HEK293T (cell line): ENCODE data around the gene SLC6A1.

Experiments
- CTCF ChIA-PET: fragments of 350-600 bp; formaldehyde crosslinking; extraction: SDS; loops from one replicate; lab custom pipeline; 2021; ENCODE audit warnings: antibody characterized with exemption, inconsistent platforms; lab: Yijun Ruan, JAX
- POLR2A ChIA-PET: fragments of 350-600 bp; formaldehyde crosslinking; extraction: SDS; loops from one replicate; lab custom pipeline; 2020; ENCODE audit warnings: antibody characterized with exemption, inconsistent platforms; lab: Yijun Ruan, JAX
- DNase-seq: peaks from one replicate; pipeline ENCODE4 v3.0.0; 2012; ENCODE audit warnings: mixed read lengths; ENCODE audit errors: extremely low spot score
- ARNT ChIP-seq: fragments of 450-650 bp; IDR thresholded peaks from 2 replicates; pipeline ENCODE4 v1.6.1; 2017; ENCODE audit warnings: mild to moderate bottlenecking
- BHLHE40 ChIP-seq: fragments of 450-650 bp; IDR thresholded peaks from 2 replicates; pipeline ENCODE4 v1.6.1; 2016; ENCODE audit warnings: mild to moderate bottlenecking, moderate library complexity, borderline replicate concordance
- CTBP1 ChIP-seq: fragments of 450-650 bp; IDR thresholded peaks from 2 replicates; pipeline ENCODE4 v1.6.1; 2016; ENCODE audit warnings: borderline replicate concordance
- ELF4 ChIP-seq: fragments of 450-650 bp; IDR thresholded peaks from 2 replicates; pipeline ENCODE4 v1.6.1; 2017; ENCODE audit warnings: antibody characterized with exemption
- FOXA1 ChIP-seq: fragments of 450-650 bp; IDR thresholded peaks from 2 replicates; pipeline ENCODE4 v1.6.1; 2016; ENCODE audit warnings: mild to moderate bottlenecking
- FOXK2 ChIP-seq: fragments of 450-650 bp; IDR thresholded peaks from 2 replicates; pipeline ENCODE4 v1.6.1; 2016; ENCODE audit warnings: mild to moderate bottlenecking
- FOXM1 ChIP-seq: fragments of 450-650 bp; IDR thresholded peaks from 2 replicates; pipeline ENCODE4 v1.6.1; 2017; ENCODE audit warnings: mild to moderate bottlenecking, borderline replicate concordance
- HDGF ChIP-seq: fragments of 450-650 bp; IDR thresholded peaks from 2 replicates; pipeline ENCODE4 v1.6.1; 2017; ENCODE audit warnings: antibody characterized with exemption, borderline replicate concordance
- L3MBTL2 ChIP-seq: fragments of 450-650 bp; conservative IDR thresholded peaks from 2 replicates; pipeline ENCODE4 v1.6.1; 2016; ENCODE audit warnings: mild to moderate bottlenecking
- LEF1 ChIP-seq: fragments of 450-650 bp; IDR thresholded peaks from 2 replicates; pipeline ENCODE4 v1.6.1; 2017; ENCODE audit warnings: mild to moderate bottlenecking, borderline replicate concordance
- NFRKB ChIP-seq: fragments of 450-650 bp; IDR thresholded peaks from 2 replicates; pipeline ENCODE4 v1.6.1; 2016; ENCODE audit warnings: mild to moderate bottlenecking, moderate library complexity
- SP1 ChIP-seq: fragments of 450-650 bp; IDR thresholded peaks from 2 replicates; pipeline ENCODE4 v1.6.1; 2017
- SUZ12 ChIP-seq: fragments of 450-650 bp; IDR thresholded peaks from 2 replicates; pipeline ENCODE4 v1.6.1; 2016; ENCODE audit warnings: mild to moderate bottlenecking
- TARDBP ChIP-seq: fragments of 450-650 bp; IDR thresholded peaks from 2 replicates; pipeline ENCODE4 v1.6.1; 2016
- ZNF384 ChIP-seq: fragments of 450-650 bp; IDR thresholded peaks from 2 replicates; pipeline ENCODE4 v1.6.1; 2016
- TF ChIP-seq, protein P1 (sequence below): fragments of 450-650 bp; IDR thresholded peaks from 2 replicates; pipeline ENCODE4 v1.6.1; 2016

The SLC6A1 gene

DNA sequence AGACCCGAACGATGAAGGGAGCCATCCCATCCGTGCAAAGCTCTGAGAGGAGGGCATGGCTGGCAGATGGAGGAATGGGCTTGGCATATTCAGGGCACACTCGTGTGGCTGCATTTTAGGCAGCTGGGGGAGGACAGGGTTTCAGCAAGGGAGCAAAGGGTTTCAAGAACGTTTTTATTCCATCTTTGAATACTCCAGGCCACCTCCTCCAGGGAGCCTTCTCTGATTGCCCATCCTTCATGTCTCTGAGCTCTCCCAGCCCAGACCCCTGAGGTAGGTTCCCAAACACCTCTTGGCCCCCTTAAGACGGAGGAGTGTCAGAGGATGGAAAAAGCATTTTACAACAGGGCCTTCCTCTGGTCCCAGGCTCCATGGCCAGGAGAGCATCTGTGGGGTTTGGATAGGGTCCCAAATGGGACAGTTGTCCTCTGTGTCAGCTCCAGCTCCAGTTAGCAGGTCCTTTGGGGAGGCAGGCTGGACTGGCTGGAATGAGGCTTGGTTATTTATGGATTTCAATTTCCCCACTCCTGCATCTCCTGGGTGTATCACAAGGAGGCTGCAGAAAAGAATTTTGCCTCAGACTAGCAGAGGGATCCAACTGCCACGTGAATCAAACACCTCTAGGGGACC is 17.7 kb upstream of the SLC6A1 start:
- ChIA-PET POLR2A (no interaction called here), CTCF (interaction anchor here (0.9 kb wide), 1 partner anchor 8 kb away, joined by 3 read pairs; no protein-coding TSS in a partner anchor)
- no peak for DNase-seq
- TF ChIP-seq FOXK2 (no peak), SP1 (no peak), NFRKB (no peak), LEF1 (no peak), HDGF (no peak), FOXM1 (no peak), ARNT (no peak), SUZ12 (no peak), FOXA1 (no peak)
- TF ChIP-seq, protein P1, sequence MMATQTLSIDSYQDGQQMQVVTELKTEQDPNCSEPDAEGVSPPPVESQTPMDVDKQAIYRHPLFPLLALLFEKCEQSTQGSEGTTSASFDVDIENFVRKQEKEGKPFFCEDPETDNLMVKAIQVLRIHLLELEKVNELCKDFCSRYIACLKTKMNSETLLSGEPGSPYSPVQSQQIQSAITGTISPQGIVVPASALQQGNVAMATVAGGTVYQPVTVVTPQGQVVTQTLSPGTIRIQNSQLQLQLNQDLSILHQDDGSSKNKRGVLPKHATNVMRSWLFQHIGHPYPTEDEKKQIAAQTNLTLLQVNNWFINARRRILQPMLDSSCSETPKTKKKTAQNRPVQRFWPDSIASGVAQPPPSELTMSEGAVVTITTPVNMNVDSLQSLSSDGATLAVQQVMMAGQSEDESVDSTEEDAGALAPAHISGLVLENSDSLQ: no peak

DNA sequence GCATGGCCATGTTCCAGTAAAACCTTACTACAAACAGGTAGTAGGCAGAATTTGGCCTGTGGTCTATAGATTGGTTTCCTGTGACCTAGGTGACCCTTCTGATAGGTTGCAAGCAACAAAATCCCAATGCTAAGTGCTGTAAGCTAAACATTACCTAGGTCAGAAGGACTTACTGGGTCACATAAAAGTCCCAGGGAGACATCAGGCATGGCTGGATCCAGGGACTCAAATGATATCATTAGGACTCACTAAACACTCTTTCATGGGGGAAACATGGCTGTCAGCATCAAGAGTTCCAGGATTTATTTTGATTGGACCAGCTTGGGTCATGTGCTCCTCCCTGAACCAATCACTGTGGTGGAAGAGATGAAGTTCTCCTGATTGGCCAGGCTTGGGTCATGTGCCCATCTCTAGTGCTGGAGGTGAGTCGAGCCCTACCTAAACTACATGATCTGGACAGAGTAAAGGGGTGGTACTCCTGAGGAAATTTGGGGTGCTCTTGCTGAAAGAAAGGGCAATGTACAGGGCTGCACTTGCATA is 16.8 kb upstream of the SLC6A1 start:
- ChIA-PET POLR2A (no interaction called here), CTCF (no interaction called here)

DNA sequence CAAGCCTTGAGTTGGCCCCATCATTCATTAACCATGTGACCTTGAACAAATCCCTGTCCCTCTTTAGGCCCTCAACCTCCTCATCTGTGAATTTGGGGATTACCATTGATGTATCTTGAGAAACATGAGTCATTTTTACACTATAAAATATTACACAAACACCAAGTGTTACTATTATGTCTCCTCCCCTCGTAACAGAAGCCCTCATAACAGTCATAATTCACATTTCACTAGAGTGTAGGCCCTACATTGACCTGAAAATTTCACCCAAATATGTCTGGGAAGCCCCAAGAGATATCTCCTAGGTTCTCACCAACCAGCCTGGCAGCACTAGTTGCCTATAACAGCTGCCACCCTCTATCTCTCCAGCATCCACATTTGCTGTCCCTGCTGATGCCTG is 15.8 kb upstream of the SLC6A1 start:
- ChIA-PET CTCF (no interaction called here), POLR2A (no interaction called here)
- TF ChIP-seq LEF1: no peak
- no peak for TF ChIP-seq ARNT
- no peak for TF ChIP-seq L3MBTL2
- no peak for TF ChIP-seq BHLHE40
- TF ChIP-seq CTBP1: no peak
- TF ChIP-seq SP1: no peak
- TF ChIP-seq, protein P1: no peak
- no peak for TF ChIP-seq HDGF
- no peak for TF ChIP-seq FOXM1
- TF ChIP-seq TARDBP: no peak
- TF ChIP-seq SUZ12: no peak
- TF ChIP-seq FOXK2: no peak
- no peak for TF ChIP-seq NFRKB
- no peak for TF ChIP-seq ELF4
- TF ChIP-seq ZNF384: no peak
- TF ChIP-seq FOXA1: no peak
- DNase-seq: no peak

More for the DNA sequence above, 16.8 kb upstream of the SLC6A1 start:
- TF ChIP-seq L3MBTL2 (no peak), CTBP1 (no peak), ARNT (no peak), FOXM1 (no peak), BHLHE40 (no peak), SUZ12 (no peak), SP1 (no peak), HDGF (no peak), FOXK2 (no peak), ZNF384 (no peak), FOXA1 (no peak), ELF4 (no peak), LEF1 (no peak)
- TF ChIP-seq, protein P1: no peak
- no peak for DNase-seq

DNA sequence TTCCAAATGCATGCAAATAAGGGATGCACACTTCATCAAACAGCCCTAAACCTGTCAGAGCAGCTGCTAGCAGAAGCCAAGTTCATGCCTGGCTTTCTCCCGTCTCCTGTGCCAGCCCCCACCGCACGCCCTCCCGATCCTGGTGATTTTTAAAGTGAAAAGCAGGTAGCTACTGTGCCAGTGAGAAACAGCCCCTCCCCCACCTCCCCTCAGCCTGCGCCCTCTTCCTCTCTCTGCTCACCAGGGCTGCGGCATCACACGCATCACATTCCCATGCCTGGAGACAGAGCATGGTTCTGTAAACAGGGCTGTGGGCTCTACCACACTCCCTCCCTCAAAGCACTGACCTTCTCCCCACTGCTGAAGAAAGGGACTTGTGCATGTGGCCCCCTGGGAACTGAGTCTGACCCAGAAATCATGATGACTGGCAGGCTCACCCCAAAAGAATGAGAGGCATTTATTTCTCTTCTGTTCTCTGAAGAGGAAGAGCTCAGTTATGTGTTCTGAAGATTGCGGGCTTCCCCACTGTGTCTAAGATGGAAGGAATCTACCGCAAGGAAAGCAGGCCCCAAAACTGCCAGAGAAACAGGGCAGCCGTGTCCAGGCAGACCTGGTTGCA is 14.5 kb upstream of the SLC6A1 start:
- ChIA-PET POLR2A (no interaction called here), CTCF (no interaction called here)
- TF ChIP-seq, protein P1: no peak
- TF ChIP-seq SUZ12 (no peak), CTBP1 (no peak), LEF1 (no peak), ARNT (no peak), HDGF (no peak), FOXK2 (no peak), BHLHE40 (no peak), FOXA1 (no peak), ELF4 (no peak), FOXM1 (no peak), L3MBTL2 (no peak), NFRKB (no peak), TARDBP (no peak), SP1 (no peak), ZNF384 (no peak)
- no peak for DNase-seq

DNA sequence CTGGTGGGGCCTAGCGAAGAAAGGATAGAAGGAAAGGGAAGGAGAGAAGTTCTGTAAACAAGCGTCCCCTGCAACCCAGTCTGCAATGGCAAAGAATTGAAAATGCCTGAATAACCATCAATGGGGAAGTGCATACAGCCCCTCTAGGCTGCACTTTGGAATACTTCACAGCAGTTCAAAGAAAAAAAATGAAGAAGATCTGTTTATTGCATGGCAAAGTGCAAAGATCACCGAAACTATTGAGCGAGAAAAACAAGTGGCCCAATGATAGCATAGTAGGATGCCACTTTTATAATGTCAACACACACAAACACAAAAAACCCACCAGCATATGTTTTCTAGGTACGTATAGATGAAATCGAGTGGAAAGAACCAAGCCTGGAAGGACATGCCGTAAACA is 13.6 kb upstream of the SLC6A1 start:
- DNase-seq: no peak
- ChIA-PET CTCF (no interaction called here), POLR2A (no interaction called here)
- TF ChIP-seq CTBP1: no peak
- TF ChIP-seq LEF1: no peak
- no peak for TF ChIP-seq TARDBP
- no peak for TF ChIP-seq ELF4
- TF ChIP-seq FOXM1: no peak
- TF ChIP-seq FOXA1: no peak
- no peak for TF ChIP-seq HDGF
- TF ChIP-seq, protein P1: no peak
- no peak for TF ChIP-seq SP1
- TF ChIP-seq ZNF384: no peak
- no peak for TF ChIP-seq L3MBTL2
- no peak for TF ChIP-seq ARNT
- no peak for TF ChIP-seq NFRKB
- no peak for TF ChIP-seq BHLHE40
